Measurements from ENCODE around the gene ERI3. TPM values are rescaled to one million over a fixed set of nuclear protein-coding genes. Genes with fewer than 3 reads are reported as not detected.

ERI3 gene
- total and polyA plus RNA-seq, 2 of the 4 experiments (the other 2 are of a cell fraction) = 56.6 to 70.9 TPM

GRCh38 chr1:44388551-44388950 lies 33.5 kb upstream of the ERI3 start:
- POLR2A ChIA-PET (ENCODE audit: unreplicated experiment) = no interaction called here
- no peaks in the 10 kb centered on the region for H3K36me3 ChIP-seq (ENCODE audit: control insufficient read depth, insufficient read depth, low read length)
- H3K27ac ChIP-seq (ENCODE audit: insufficient read depth, low read length) = no peak overlapping the region
- no peak overlapping the region for H2BK120ac ChIP-seq (ENCODE audit: low read depth, low read length)
- in situ Hi-C loops (cut with MboI; ENCODE audit: low sequenced_read_pairs) (no loop called here), intact Hi-C loops (cut with micrococcal nuclease) (no loop called here), dilution Hi-C loops (cut with HindIII; ENCODE audit: low sequenced_read_pairs, unreplicated experiment) (no loop called here)
- peaks cover 5% of the 10 kb centered on the region; the same call in 1 of the 2 replicates for H3K4me1 ChIP-seq (ENCODE audit: control insufficient read depth, insufficient read depth, low read length)
- H2AFZ ChIP-seq (replicated peaks; ENCODE audit: low read length, poor library complexity) = no peak overlapping the region
- no peak overlapping the region for H2BK5ac ChIP-seq (ENCODE audit: low read depth, low read length, poor library complexity, severe bottlenecking)
- H2BK15ac ChIP-seq (ENCODE audit: low read depth, low read length) = no peak overlapping the region
- H3K9me1 ChIP-seq (ENCODE audit: insufficient read depth, low read length) = peaks cover 4% of the 10 kb centered on the region
- no peak overlapping the region for H3K4me3 ChIP-seq (ENCODE audit: insufficient read depth, low read depth, low read length)
- TF ChIP-seq CEBPB (IDR thresholded peaks at IDR 0.05; ENCODE audit: low read depth, low read length) = no peak
- TF ChIP-seq MXI1 (IDR thresholded peaks at IDR 0.05; ENCODE audit: borderline replicate concordance, low read depth, low read length) = no peak
- TF ChIP-seq RCOR1 (IDR thresholded peaks at IDR 0.05; ENCODE audit: insufficient replicate concordance, low read length) = no peak
- TF ChIP-seq SMC3 (IDR thresholded peaks at IDR 0.05; ENCODE audit: low read depth, low read length) = no peak
- no peak for TF ChIP-seq CTCF (conservative IDR thresholded peaks at IDR 0.05; ENCODE audit: low read depth, low read length)
- no peak for TF ChIP-seq RFX5 (IDR thresholded peaks at IDR 0.05; ENCODE audit: low read depth, low read length)
- TF ChIP-seq RAD21 (IDR thresholded peaks at IDR 0.05; ENCODE audit: low read length) = no peak
- no peak for TF ChIP-seq FOS (IDR thresholded peaks at IDR 0.05; ENCODE audit: low read depth, low read length)
- no peak for TF ChIP-seq USF2 (IDR thresholded peaks at IDR 0.05; ENCODE audit: low read depth, low read length)
- no peak for TF ChIP-seq BHLHE40 (IDR thresholded peaks at IDR 0.05; ENCODE audit: low read depth, low read length)
- no peak overlapping the region for H3K9ac ChIP-seq (ENCODE audit: low read depth, low read length)
- H2AK9ac ChIP-seq (replicated peaks; ENCODE audit: low read depth, low read length, poor library complexity) = no peak overlapping the region
- H4K20me1 ChIP-seq (ENCODE audit: insufficient read depth, low read length) = no peaks in the 10 kb centered on the region; the same call in 1 of the 2 replicates
- CTCF ChIA-PET = interaction anchor here (0.5 kb wide), 1 partner anchor 822 kb away, joined by 5 read pairs; no protein-coding TSS in a partner anchor
- no peak overlapping the region for H2BK20ac ChIP-seq (ENCODE audit: low read depth, low read length)
- WGBS, 2 experiments (ENCODE audit: extremely low coverage in 2 of 2, insufficient read length in 1 of 2) = no CpG with 5 or more reads among the region's 2 CpGs
- DNase-seq (no peak), ATAC-seq (ENCODE audit: low read depth) (no peak)
- no peak overlapping the region for H4K5ac ChIP-seq (ENCODE audit: low read depth, low read length)
- H4K8ac ChIP-seq (ENCODE audit: low read depth in 2 of 2, low read length in 2 of 2) = no peak overlapping the region
- H3K9me3 ChIP-seq (ENCODE audit: control insufficient read depth, insufficient read depth, low read length) = no peaks in the 10 kb centered on the region
- no peak overlapping the region for H2AK5ac ChIP-seq (ENCODE audit: low read depth, low read length)
- no peak overlapping the region for H3K18ac ChIP-seq (ENCODE audit: low read depth, low read length)
- H3K4me2 ChIP-seq (ENCODE audit: low read depth, low read length) = no peak overlapping the region
- H3K27me3 ChIP-seq (ENCODE audit: control insufficient read depth, insufficient read depth, low read length) = peaks cover 14% of the 10 kb centered on the region
- no peaks in the 10 kb centered on the region for H3K79me1 ChIP-seq (ENCODE audit: low read depth in 1 of 2, low read length in 2 of 2)
- BruUV-seq (replicated peaks) = no TSS peak
- H3K23ac ChIP-seq (ENCODE audit: low read depth, low read length) = no peak overlapping the region
- H4K91ac ChIP-seq (ENCODE audit: insufficient read depth, low read depth, low read length) = no peak overlapping the region
- no peak overlapping the region for H3K56ac ChIP-seq (ENCODE audit: extremely low read depth, insufficient read depth, low read length)
- no peak overlapping the region for H3K4ac ChIP-seq (ENCODE audit: low read depth, low read length)
- no peak overlapping the region for H3K14ac ChIP-seq (replicated peaks; ENCODE audit: low read depth, low read length)

Data from IMR-90 (cell line).